Lung (tissue), 12 donors: ENCODE data around the gene DAGLA. TPM values are rescaled to one million over a fixed set of nuclear protein-coding genes. Genes with fewer than 3 reads are reported as not detected.
A peak's percentile ranks its signal among the peaks of the same experiment; 100 is the strongest.

Experiments used
- ATAC-seq: fragments of 200-7000 bp; cut with Tn5 transposase; one replicate; pipeline ENCODE4 v1.9.1; 2020; ENCODE audit warnings: moderate number of reproducible peaks; ENCODE audit not compliant: insufficient read depth, low FRiP score
- DNase-seq, 3 donors: peaks; one replicate each; pipeline ENCODE4 v3.0.0-alpha.2; 2013 to 2017
- H3K27ac ChIP-seq, 2 donors: one replicate each; pipeline ENCODE4 v1.5.1; 2013; ENCODE audit warnings: mild to moderate bottlenecking in 2 of 2, moderate library complexity in 2 of 2, control low read depth in 1 of 2, inconsistent platforms in 1 of 2, low read depth in 1 of 2, low read length in 1 of 2
- H3K27me3 ChIP-seq, 3 donors: one replicate each; pipeline ENCODE4 v1.5.1; 2013; ENCODE audit warnings: low read length in 2 of 3; ENCODE audit not compliant: control insufficient read depth in 3 of 3, insufficient read depth in 3 of 3
- H3K36me3 ChIP-seq, 4 donors: one replicate each; pipeline ENCODE4 v1.5.1; 2013; ENCODE audit warnings: low read length in 4 of 4, mild to moderate bottlenecking in 1 of 4, moderate library complexity in 1 of 4; ENCODE audit not compliant: control insufficient read depth in 4 of 4, insufficient read depth in 4 of 4
- H3K4me1 ChIP-seq, 5 donors: one replicate each; pipeline ENCODE4 v1.5.1; 2013; ENCODE audit warnings: low read length in 5 of 5, mild to moderate bottlenecking in 2 of 5, moderate library complexity in 1 of 5; ENCODE audit not compliant: control insufficient read depth in 5 of 5, insufficient read depth in 5 of 5
- H3K4me3 ChIP-seq: one replicate; pipeline ENCODE4 v1.5.1; 2013; ENCODE audit warnings: mild to moderate bottlenecking, control low read depth, moderate library complexity
- H3K9ac ChIP-seq, 2 donors: one replicate each; pipeline ENCODE4 v1.5.1; 2013; ENCODE audit warnings: low read length in 2 of 2, control low read depth in 1 of 2; ENCODE audit not compliant: insufficient read depth in 1 of 2
- H3K9me3 ChIP-seq, 4 donors: one replicate each; pipeline ENCODE4 v1.5.1; 2013; ENCODE audit warnings: low read length in 3 of 4, mild to moderate bottlenecking in 1 of 4, moderate library complexity in 1 of 4; ENCODE audit not compliant: control insufficient read depth in 4 of 4, insufficient read depth in 3 of 4
- WGBS, 2 donors: extraction: QIAGEN DNeasy Blood & Tissue Kit; methylation state at CpG; one replicate each; pipeline ENCODE4 v1.1.7; 2013; 5-methylcytosine and 5-hydroxymethylcytosine counted together
- polyA plus RNA-seq, 2 donors: library from polyadenylated mRNA; stranded (reverse); fragments of 200-250 nt; gene quantifications; one replicate each; pipeline ENCODE4 v1.2.1, GENCODE V29; 2013
- total RNA-seq, 2 donors: library from RNA; depleted of rRNA in 1 of 2; stranded (reverse); fragments of >200 nt in 1 of 2; gene quantifications; one replicate each; pipeline ENCODE4 v1.2.1, GENCODE V29; 2014 to 2021
- TF ChIP-seq, protein P1 (sequence below): IDR thresholded peaks from 2 replicates; pipeline ENCODE4 v1.5.1; 2012; ENCODE audit warnings: mild to moderate bottlenecking; ENCODE audit errors: control extremely low read depth, extremely low read depth
- donor health status: control.
- donor health status: control.
- donor health status: Bipolar disorder and iron deficiency.
- donor health status: healthy.
- donor health status: DM: yes; HTN: yes; CAD: no.

DAGLA gene
- total and polyA plus RNA-seq, 4 donors = 1.5 to 7.5 (median 2.9) TPM

DNA sequence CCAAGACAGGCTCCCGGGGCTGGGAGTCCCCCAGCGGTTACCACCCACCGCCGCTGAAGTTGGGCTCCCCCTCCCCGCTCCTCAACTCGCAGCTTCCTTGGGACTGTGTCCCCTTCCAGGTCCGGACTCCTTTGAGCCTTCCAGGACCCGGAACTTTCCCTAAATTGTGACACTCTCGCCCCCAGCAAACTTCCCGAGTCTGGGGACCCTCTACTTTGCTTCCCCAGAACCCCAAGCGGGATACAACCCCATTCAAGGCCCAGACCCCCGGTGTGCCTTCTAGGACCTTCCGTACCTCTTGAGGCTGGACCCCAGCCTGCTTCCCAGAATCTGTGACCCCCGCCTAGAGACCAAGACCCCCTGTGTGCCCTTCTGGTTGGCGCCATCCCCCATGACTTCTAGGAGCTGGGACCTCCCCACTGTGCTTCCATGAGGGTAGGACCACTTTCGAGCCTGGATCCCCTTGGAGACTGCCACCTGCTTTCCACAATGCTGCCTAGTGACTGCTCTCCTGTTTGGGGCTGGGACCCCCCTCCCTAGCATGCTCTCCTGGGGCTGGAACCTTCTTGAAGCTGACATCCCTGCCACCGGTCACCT, 72.8 kb downstream of the DAGLA start:
- TF ChIP-seq, protein P1, sequence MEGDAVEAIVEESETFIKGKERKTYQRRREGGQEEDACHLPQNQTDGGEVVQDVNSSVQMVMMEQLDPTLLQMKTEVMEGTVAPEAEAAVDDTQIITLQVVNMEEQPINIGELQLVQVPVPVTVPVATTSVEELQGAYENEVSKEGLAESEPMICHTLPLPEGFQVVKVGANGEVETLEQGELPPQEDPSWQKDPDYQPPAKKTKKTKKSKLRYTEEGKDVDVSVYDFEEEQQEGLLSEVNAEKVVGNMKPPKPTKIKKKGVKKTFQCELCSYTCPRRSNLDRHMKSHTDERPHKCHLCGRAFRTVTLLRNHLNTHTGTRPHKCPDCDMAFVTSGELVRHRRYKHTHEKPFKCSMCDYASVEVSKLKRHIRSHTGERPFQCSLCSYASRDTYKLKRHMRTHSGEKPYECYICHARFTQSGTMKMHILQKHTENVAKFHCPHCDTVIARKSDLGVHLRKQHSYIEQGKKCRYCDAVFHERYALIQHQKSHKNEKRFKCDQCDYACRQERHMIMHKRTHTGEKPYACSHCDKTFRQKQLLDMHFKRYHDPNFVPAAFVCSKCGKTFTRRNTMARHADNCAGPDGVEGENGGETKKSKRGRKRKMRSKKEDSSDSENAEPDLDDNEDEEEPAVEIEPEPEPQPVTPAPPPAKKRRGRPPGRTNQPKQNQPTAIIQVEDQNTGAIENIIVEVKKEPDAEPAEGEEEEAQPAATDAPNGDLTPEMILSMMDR = no peak
- WGBS, 2 donors = 33 to 39% methylated on average over 17 of the region's 17 CpGs

DNA sequence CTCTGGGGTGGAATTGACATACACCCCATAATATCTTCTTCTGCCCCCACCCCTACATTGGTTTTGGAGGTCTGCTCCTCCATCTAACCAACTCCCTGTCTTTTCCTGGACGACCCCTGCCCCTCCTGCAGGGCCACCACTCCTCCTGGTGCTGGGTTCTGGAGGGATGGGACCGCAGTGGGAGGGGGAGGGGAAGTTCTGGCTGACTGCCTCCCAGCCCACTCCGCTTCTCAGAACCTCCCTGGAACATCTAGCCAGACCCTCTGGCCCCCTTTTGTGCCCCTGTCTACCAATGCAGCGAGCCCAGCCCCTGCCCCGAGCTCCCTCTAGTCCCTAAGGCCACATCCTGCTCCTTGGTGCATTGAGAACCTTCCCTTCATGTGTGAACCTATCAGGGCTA, 73.5 kb downstream of the DAGLA start:
- no peaks in the 10 kb centered on the region for H3K36me3 ChIP-seq
- WGBS, 2 donors = 84 to 90% methylated on average over 5 of the region's 5 CpGs
- H3K9ac ChIP-seq = no peak overlapping the region
- TF ChIP-seq, protein P1 = no peak
- ATAC-seq (no peak), DNase-seq (no peak)
- H3K4me3 ChIP-seq = no peak overlapping the region
- H3K9me3 ChIP-seq = no peaks in the 10 kb centered on the region
- H3K27ac ChIP-seq = no peak overlapping the region
- peaks cover 0 to 4% (median 0%) of the 10 kb centered on the region in 3 donors for H3K27me3 ChIP-seq
- H3K4me1 ChIP-seq = peaks cover 0 to 22% (median 0%) of the 10 kb centered on the region in 5 donors

More for the DNA sequence above, 72.8 kb downstream of the DAGLA start:
- Histone ChIP-seq H3K27me3 (peaks cover 0 to 4% (median 0%) of the 10 kb centered on the region in 3 donors), H3K4me1 (peaks cover 0 to 22% (median under 1%) of the 10 kb centered on the region in 5 donors), H3K9me3 (no peaks in the 10 kb centered on the region), H3K9ac (no peak overlapping the region), H3K36me3 (no peaks in the 10 kb centered on the region), H3K4me3 (peak overlapping the region; percentile 40), H3K27ac (peak overlapping the region in 1 of 2 donors; percentile 45)
- DNase-seq = peak in 1 of 3 donors; percentile 34
- no peak for ATAC-seq

DNA sequence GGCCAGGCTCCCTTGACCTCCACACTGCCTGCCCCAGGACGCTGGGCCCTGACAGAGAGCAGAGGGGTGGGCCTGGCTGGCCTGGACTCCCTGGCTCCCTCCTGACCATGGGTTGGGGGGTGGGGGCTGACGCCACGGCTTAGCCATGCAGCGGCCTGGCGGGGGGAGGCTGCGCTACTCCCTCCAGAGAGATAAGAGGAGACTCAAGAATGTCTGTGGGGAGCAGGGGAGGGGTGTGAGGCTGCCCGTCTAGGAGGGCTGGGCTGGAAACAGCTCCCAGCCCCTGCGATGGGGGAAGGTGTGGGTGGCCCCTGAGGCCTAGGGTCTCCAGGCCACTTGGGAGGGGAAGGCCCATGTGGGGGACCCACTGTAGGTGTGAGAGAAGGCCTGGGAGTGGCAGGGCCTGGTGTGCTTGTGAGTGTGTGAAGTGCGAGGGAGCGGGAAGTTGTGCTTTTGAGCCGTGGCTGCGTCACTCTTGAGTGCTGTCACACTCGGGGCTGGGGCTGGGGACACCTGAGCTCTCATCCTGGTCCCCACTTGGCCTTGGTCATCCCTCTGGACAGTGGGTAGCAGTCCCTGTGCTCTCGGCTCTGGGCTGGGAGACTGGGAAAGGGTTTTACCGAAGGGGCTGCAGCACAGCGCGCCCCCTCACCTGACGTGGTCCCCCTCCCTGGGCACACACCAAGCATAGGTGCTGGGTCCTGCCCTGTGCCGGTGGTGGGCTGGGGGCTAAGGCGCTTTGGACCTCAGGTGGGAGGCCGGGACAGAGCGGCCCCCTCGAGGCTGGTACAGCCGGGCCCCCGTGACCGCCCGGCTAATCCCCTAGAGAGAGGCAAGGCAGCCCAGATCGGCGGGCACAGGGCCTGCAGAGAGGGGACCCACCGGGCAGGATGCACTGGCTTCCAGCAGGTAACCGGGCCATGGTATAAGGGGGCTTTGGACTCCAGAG, 74.6 kb downstream of the DAGLA start:
- peak; percentile 51 to 80 (median 68) for DNase-seq
- WGBS, 2 donors = 83 to 90% methylated on average over 31 of the region's 31 CpGs

More for the DNA sequence above, 74.6 kb downstream of the DAGLA start:
- Histone ChIP-seq H3K9me3 (no peaks in the 10 kb centered on the region), H3K4me3 (no peak overlapping the region), H3K36me3 (no peaks in the 10 kb centered on the region), H3K9ac (no peak overlapping the region), H3K4me1 (peaks cover 0 to 22% (median 0%) of the 10 kb centered on the region in 5 donors), H3K27me3 (peaks cover 0 to 4% (median 0%) of the 10 kb centered on the region in 3 donors), H3K27ac (peak overlapping the region in 1 of 2 donors; percentile 49)
- ATAC-seq = peak; percentile 30
- TF ChIP-seq, protein P1 = no peak
